A673 (cell line): ENCODE results near the gene EBF4.

Source experiments
- CTCF ChIP-seq: fragments of 300-800, 200-600 bp; sonication (generic); conservative IDR thresholded peaks from 2 replicates; pipeline ENCODE4 v1.5.1; 2017; ENCODE audit warnings: low read depth, mild to moderate bottlenecking, antibody characterized with exemption, low read length, moderate library complexity, mixed read lengths
- EZH2 ChIP-seq: fragments of 200-600 bp; sonication (generic); IDR thresholded peaks from 2 replicates; pipeline ENCODE4 v1.6.1; 2017; ENCODE audit warnings: borderline replicate concordance, low read depth, mild to moderate bottlenecking, mixed read lengths, antibody characterized with exemption, low read length; ENCODE audit not compliant: poor library complexity, severe bottlenecking

GRCh38 chr20:2801286-2801728 lies 108.7 kb downstream of the EBF4 start:
- TF ChIP-seq CTCF (no peak), EZH2 (no peak)
